Esophagus (tissue), 2 donors: ENCODE measurements around the gene MON1B. TPM values are rescaled to one million over a fixed set of nuclear protein-coding genes. Genes with fewer than 3 reads are reported as not detected.
A peak's percentile ranks its signal among the peaks of the same experiment; 100 is the strongest.
"Not testable (repeated sequence)": the region's sequence is repeated elsewhere in the genome, so short reads cannot be mapped to it uniquely, and the experiment has no call there.

ENCODE experiments used
- H3K27ac ChIP-seq, 2 donors: one replicate each; pipeline ENCODE4 v1.5.1; 2013; ENCODE audit warnings: low read depth in 2 of 2, mild to moderate bottlenecking in 2 of 2, inconsistent platforms in 1 of 2, low read length in 1 of 2, moderate library complexity in 1 of 2
- H3K27me3 ChIP-seq, 2 donors: one replicate each; pipeline ENCODE4 v1.6.1; 2013; ENCODE audit warnings: low read length in 2 of 2, control low read depth in 1 of 2, mild to moderate bottlenecking in 1 of 2; ENCODE audit not compliant: insufficient read depth in 2 of 2, control insufficient read depth in 1 of 2
- H3K36me3 ChIP-seq, 2 donors: one replicate each; pipeline ENCODE4 v1.6.1; 2013; ENCODE audit warnings: low read length in 1 of 2; ENCODE audit not compliant: control insufficient read depth in 2 of 2, insufficient read depth in 2 of 2
- H3K4me1 ChIP-seq, 2 donors: one replicate each; pipeline ENCODE4 v1.6.1; 2013; ENCODE audit warnings: low read length in 1 of 2; ENCODE audit not compliant: control insufficient read depth in 2 of 2, insufficient read depth in 2 of 2
- H3K4me3 ChIP-seq, 2 donors: one replicate each; pipeline ENCODE4 v1.5.1; 2013; ENCODE audit warnings: low read length in 2 of 2, mild to moderate bottlenecking in 2 of 2, low read depth in 1 of 2, moderate library complexity in 1 of 2
- H3K9me3 ChIP-seq, 2 donors: one replicate each; pipeline ENCODE4 v1.6.1; 2013; ENCODE audit warnings: mild to moderate bottlenecking in 2 of 2, low read depth in 1 of 2, low read length in 1 of 2, moderate library complexity in 1 of 2; ENCODE audit not compliant: control insufficient read depth in 2 of 2, insufficient read depth in 1 of 2
- WGBS, 2 donors: extraction: QIAGEN DNeasy Blood & Tissue Kit; methylation state at CpG; one replicate each; pipeline ENCODE4 v1.1.7; 2013; 5-methylcytosine and 5-hydroxymethylcytosine counted together
- polyA plus RNA-seq, 2 donors: library from polyadenylated mRNA; stranded (reverse); fragments of 200-250 nt; gene quantifications; one replicate each; pipeline ENCODE4 v1.2.3, GENCODE V29; 2013
- donor health status: healthy with polysubstance abuse.
- donor health status: Bipolar disorder and iron deficiency.

The MON1B gene
- polyA plus RNA-seq, 2 donors: 12.3 to 14.8 TPM

GRCh38 chr16:77169650-77170236 lies 21.2 kb upstream of the MON1B start:
- Histone ChIP-seq H3K9me3 (no peaks in the 10 kb centered on the region), H3K4me3 (no peak overlapping the region), H3K27me3 (no peaks in the 10 kb centered on the region), H3K4me1 (no peaks in the 10 kb centered on the region), H3K27ac (no peak overlapping the region), H3K36me3 (no peaks in the 10 kb centered on the region)
- 12 to 17% methylated on average over 6 of the region's 6 CpGs for WGBS, 2 donors

- Histone ChIP-seq H3K36me3 (no peaks in the 10 kb centered on the region), H3K9me3 (no peaks in the 10 kb centered on the region), H3K27ac (no peak overlapping the region), H3K4me3 (no peak overlapping the region), H3K4me1 (no peaks in the 10 kb centered on the region), H3K27me3 (no peaks in the 10 kb centered on the region)
- WGBS, 2 donors: 54 to 59% methylated on average over 4 of the region's 4 CpGs
These were observed 20.2 kb upstream of the MON1B start for GRCh38 chr16:77170805-77171204.

- Histone ChIP-seq H3K4me1 (no peaks in the 10 kb centered on the region), H3K4me3 (no peak overlapping the region), H3K36me3 (no peaks in the 10 kb centered on the region), H3K27ac (no peak overlapping the region), H3K9me3 (no peaks in the 10 kb centered on the region), H3K27me3 (no peaks in the 10 kb centered on the region)
- WGBS, 2 donors: 46 to 47% methylated on average over 5 of the region's 5 CpGs
These were observed 19.0 kb upstream of the MON1B start for GRCh38 chr16:77171745-77172635.

- Histone ChIP-seq H3K4me3 (no peak overlapping the region), H3K27ac (no peak overlapping the region), H3K36me3 (no peaks in the 10 kb centered on the region), H3K9me3 (no peaks in the 10 kb centered on the region), H3K27me3 (no peaks in the 10 kb centered on the region), H3K4me1 (no peaks in the 10 kb centered on the region)
These were observed 18.0 kb upstream of the MON1B start for GRCh38 chr16:77172951-77173350.

GRCh38 chr16:77183137-77183536 lies 7.9 kb upstream of the MON1B start:
- H3K27me3 ChIP-seq: no peaks in the 10 kb centered on the region
- H3K9me3 ChIP-seq: no peaks in the 10 kb centered on the region
- no peak overlapping the region for H3K4me3 ChIP-seq
- no peak overlapping the region for H3K27ac ChIP-seq
- 41 to 47% methylated on average over 1 of the region's 1 CpG for WGBS, 2 donors
- no peaks in the 10 kb centered on the region for H3K36me3 ChIP-seq
- H3K4me1 ChIP-seq: no peaks in the 10 kb centered on the region

GRCh38 chr16:77186298-77186697 lies 4.7 kb upstream of the MON1B start:
- WGBS, 2 donors: 92 to 100% methylated on average over 1 of the region's 1 CpG
- H3K9me3 ChIP-seq, H3K4me3 ChIP-seq, H3K27ac ChIP-seq, H3K4me1 ChIP-seq, H3K36me3 ChIP-seq, H3K27me3 ChIP-seq: not testable (repeated sequence)

DNA sequence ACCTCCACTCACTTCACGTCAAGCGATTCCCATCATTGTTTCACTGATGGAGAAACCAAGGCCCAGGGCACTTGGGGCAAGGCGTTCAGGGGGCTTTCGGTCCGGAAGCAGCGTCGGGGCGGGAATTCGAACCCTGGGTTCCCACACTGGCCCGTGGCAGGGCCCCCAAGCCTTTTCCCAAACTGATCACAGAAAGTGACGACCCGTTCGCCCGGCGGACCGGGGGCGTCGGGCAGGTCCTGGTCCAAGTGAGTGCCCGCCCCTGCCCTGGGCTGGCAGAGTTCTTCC lies 856 bp upstream of the MON1B start:
- Histone ChIP-seq H3K4me3 (peak overlapping the region; percentile 70 to 96), H3K36me3 (peaks cover 5 to 18% of the 10 kb centered on the region in 2 donors), H3K27ac (peak overlapping the region; percentile 92 to 96), H3K27me3 (no peaks in the 10 kb centered on the region), H3K4me1 (no peaks in the 10 kb centered on the region), H3K9me3 (no peaks in the 10 kb centered on the region)
- WGBS, 2 donors: 1% methylated on average over 19 of the region's 19 CpGs

DNA sequence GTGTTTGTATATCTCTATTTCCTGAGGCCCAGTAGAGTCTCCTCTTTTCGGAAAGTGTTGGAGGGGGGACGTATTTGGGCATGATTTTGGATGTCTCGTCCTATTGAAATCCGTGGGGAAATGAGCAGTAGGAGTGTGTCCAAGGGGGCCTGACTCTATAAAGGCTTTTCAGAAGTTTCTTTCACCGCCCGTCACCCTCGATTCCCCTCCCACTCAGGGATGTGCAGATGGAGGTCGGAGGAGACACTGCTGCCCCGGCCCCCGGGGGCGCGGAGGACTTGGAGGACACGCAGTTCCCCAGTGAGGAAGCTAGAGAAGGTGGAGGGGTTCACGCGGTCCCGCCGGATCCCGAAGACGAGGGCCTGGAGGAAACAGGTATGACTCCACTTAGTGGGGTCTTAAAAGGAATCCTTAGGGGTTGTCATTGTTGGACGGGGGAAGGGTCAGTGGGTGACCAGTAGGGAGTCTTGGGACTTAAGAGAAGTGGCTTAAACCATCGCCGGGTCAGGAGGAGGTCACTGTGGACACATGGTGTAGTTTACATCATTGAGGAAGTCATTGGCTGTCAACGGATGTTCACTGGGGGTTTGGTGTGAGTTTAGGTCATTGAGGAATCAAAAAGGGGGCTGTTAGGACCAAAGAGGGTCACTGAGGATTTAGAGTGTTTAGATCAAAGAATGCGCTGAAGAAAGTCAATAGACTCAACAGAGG lies 424 bp downstream of the MON1B start:
- H3K27ac ChIP-seq: peak overlapping the region; percentile 96 to 100
- WGBS, 2 donors: 5% methylated on average over 24 of the region's 24 CpGs

DNA sequence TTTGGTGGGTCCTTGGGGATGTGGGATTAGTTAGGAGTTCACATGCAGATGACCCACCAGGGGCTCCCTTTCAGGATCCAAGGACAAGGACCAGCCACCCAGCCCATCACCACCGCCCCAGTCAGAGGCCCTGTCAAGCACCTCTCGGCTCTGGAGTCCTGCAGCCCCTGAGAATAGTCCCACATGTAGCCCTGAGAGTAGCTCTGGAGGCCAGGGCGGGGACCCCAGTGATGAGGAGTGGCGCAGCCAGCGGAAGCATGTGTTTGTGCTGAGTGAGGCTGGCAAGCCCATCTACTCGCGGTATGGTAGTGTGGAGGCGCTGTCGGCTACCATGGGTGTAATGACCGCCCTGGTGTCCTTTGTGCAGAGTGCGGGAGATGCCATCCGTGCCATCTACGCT lies 2.4 kb downstream of the MON1B start:
- no peak overlapping the region for H3K4me3 ChIP-seq
- whole genome bisulfite sequencing, 2 donors: 97 to 99% methylated on average over 13 of the region's 13 CpGs
- H3K27ac ChIP-seq: no peak overlapping the region
- no peaks in the 10 kb centered on the region for H3K9me3 ChIP-seq
- H3K27me3 ChIP-seq: no peaks in the 10 kb centered on the region
- H3K36me3 ChIP-seq: peaks cover 13 to 38% of the 10 kb centered on the region in 2 donors
- H3K4me1 ChIP-seq: no peaks in the 10 kb centered on the region

More for the DNA sequence above, 424 bp downstream of the MON1B start:
- Histone ChIP-seq H3K27me3 (no peaks in the 10 kb centered on the region), H3K4me3 (peak overlapping the region; percentile 75 to 96), H3K4me1 (no peaks in the 10 kb centered on the region), H3K9me3 (no peaks in the 10 kb centered on the region), H3K36me3 (peaks cover 7 to 27% of the 10 kb centered on the region in 2 donors)
